Neural crest cell (in vitro differentiated cells): ENCODE measurements around the gene FLYWCH2. TPM values are rescaled to one million over a fixed set of nuclear protein-coding genes. Genes with fewer than 3 reads are reported as not detected.

Experiments
- DNase-seq: peaks from one replicate; pipeline ENCODE4 v3.0.0; 2021; ENCODE audit warnings: low read depth, mixed read lengths, low spot score
- H3K27ac Mint-ChIP-seq: one replicate; pipeline ENCODE4 v1.8.0; 2021; ENCODE audit warnings: mild to moderate bottlenecking, mixed read lengths; ENCODE audit not compliant: unreplicated experiment
- H3K27me3 Mint-ChIP-seq: 2 replicates; pipeline ENCODE4 v1.8.0; 2021; ENCODE audit warnings: low read depth, mild to moderate bottlenecking, mixed read lengths
- H3K36me3 Mint-ChIP-seq: 2 replicates; pipeline ENCODE4 v1.8.0; 2021; ENCODE audit warnings: low read depth, mild to moderate bottlenecking, mixed read lengths
- H3K4me1 Mint-ChIP-seq: 2 replicates; pipeline ENCODE4 v1.8.0; 2021; ENCODE audit warnings: mixed read lengths
- H3K4me3 Mint-ChIP-seq: one replicate; pipeline ENCODE4 v1.8.0; 2021; ENCODE audit warnings: mild to moderate bottlenecking, mixed read lengths
- H3K9me3 Mint-ChIP-seq: 2 replicates; pipeline ENCODE4 v1.8.0; 2021; ENCODE audit warnings: mixed read lengths
- total RNA-seq: library from RNA; stranded (reverse); gene quantifications from 2 replicates; pipeline ENCODE4 v1.2.1, GENCODE V29; 2021
- TF ChIP-seq, protein P1 (sequence below): fragments of 200-600 bp; sonication (generic); conservative IDR thresholded peaks from 2 replicates; pipeline ENCODE4 v1.5.0; 2021; ENCODE audit warnings: antibody characterized with exemption, mild to moderate bottlenecking

The FLYWCH2 gene
- total RNA-seq, 1 donor from 2014 or later = 32.3 TPM

DNA sequence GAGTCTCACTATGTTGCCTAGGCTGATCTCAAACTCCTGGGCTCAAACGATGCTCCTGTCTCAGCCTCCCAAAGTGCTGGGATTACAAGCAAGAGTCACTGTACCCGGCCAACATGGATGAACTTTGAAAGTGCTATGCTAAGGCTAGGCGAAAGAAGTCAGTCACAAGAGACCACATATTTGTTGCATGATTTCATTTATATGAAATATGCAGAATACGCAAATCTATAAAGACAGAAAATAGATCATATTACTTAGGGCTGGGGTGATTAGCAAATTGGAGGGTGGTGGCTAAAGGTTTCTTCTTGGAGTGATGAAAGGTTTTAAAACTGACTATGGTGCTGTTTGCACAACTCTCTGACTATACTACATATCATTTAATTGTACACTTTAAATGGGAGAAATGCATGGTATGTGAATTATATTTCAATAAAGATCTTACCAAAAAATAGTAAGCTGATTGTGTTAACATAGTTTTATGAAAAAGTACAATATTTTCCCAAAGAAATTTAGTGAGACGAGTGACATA, 27.5 kb downstream of the FLYWCH2 start:
- Mint-ChIP-seq H3K4me1 (peaks cover 38% of the 10 kb centered on the region), H3K27me3 (peaks cover 24% of the 10 kb centered on the region), H3K4me3 (peak overlapping the region; percentile 91), H3K9me3 (peaks cover 5% of the 10 kb centered on the region), H3K27ac (no peak overlapping the region), H3K36me3 (peaks cover 3% of the 10 kb centered on the region)
- TF ChIP-seq, protein P1, sequence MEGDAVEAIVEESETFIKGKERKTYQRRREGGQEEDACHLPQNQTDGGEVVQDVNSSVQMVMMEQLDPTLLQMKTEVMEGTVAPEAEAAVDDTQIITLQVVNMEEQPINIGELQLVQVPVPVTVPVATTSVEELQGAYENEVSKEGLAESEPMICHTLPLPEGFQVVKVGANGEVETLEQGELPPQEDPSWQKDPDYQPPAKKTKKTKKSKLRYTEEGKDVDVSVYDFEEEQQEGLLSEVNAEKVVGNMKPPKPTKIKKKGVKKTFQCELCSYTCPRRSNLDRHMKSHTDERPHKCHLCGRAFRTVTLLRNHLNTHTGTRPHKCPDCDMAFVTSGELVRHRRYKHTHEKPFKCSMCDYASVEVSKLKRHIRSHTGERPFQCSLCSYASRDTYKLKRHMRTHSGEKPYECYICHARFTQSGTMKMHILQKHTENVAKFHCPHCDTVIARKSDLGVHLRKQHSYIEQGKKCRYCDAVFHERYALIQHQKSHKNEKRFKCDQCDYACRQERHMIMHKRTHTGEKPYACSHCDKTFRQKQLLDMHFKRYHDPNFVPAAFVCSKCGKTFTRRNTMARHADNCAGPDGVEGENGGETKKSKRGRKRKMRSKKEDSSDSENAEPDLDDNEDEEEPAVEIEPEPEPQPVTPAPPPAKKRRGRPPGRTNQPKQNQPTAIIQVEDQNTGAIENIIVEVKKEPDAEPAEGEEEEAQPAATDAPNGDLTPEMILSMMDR = no peak
- no peak for DNase-seq

DNA sequence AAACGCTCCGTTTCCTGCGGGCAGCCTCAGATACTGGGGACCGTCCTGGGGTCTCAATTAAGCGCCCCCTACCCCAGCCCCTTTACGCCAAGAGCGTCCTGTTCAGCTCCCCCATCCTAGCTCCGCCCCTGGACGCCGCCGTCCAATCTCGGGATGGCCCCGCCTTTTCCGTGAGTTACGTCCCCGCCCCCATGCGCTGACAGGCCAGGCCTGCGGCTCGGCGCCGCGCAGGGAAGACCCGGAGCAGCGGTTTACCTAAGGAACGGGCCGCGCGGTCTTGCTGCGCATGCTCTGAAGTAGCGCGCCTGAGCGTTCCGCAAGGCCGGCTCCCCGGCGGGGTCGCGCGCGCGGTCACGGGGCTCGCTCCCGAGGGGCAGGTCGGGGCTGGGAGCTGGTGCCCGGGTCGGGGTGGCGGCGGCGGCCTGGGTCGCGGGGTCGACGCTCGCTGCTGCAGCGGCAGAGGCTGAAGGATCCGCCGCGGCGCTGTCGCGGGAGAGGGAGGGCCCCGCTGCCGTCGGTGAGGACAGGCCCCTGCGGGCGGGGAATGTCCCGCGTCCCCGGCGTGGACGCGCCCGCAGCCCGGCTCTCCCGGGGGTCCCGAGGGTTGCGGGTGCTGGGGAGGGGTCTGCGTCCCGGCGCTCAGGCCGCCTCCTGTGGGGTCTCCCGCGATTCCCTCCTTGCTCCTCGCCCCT, 28.8 kb downstream of the FLYWCH2 start, which contains the start of gene FLYWCH1:
Gene FLYWCH1 (plus strand): TSS at position 294 of the 692 bp plus-strand sequence. CDS start 17,755 bp downstream, outside the sequence.
- TF ChIP-seq, protein P1 = no peak
- H3K4me1 Mint-ChIP-seq = peaks cover 28% of the 10 kb centered on the region
- DNase-seq = peak; percentile 98
- H3K4me3 Mint-ChIP-seq = peak within 1 kb of the TSS; percentile 93
- H3K36me3 Mint-ChIP-seq = no peaks in the 10 kb centered on the region
- no peaks in the 10 kb centered on the region for H3K9me3 Mint-ChIP-seq
- H3K27ac Mint-ChIP-seq = peak within 1 kb of the TSS; percentile 88
- peaks cover 20% of the 10 kb centered on the region for H3K27me3 Mint-ChIP-seq

DNA sequence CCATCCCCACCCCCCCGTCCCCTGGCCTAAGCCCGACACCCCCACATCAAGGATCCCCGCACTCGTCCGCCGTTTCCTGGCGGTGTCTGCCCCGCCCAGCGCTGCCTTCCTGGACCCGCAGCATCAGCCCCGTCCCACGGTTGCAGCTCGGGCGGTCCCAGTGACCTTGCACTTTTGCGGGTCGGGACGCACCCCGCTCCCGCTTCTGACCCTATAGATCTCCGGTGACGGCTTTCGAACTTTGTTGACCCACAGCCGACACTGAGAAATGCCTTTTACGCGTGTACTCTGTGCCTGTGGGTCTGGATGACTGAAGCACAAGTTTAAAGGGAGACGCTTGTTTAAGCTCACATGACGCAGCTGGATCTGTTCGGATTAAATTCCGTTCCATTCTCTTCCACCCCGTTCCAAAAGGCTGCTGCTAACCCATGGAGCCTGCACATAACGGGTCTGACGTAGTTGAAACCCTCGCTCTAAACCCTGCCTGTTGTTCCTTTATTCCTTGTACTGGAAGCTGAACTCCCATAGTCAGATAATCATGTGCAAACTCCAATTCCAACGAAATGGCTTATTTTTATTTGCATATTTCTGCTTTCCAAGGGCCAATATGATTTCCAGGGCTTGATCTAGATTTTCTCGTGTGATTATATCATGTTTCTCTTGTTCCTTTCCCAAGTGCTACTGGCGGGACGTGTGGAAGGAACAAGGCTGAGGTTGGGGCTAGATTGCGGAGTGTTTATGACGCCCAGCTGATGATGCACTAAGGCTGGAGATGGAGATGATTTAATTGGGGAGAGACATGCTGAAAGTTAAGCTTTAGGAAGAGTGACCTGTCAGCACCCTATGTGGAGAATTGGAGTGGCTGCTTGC, 29.6 kb downstream of the FLYWCH2 start:
- Mint-ChIP-seq H3K9me3 (no peaks in the 10 kb centered on the region), H3K4me3 (peak overlapping the region; percentile 93), H3K36me3 (no peaks in the 10 kb centered on the region), H3K27ac (peak overlapping the region; percentile 88), H3K27me3 (peaks cover 20% of the 10 kb centered on the region), H3K4me1 (peaks cover 23% of the 10 kb centered on the region)
- DNase-seq = no peak
- TF ChIP-seq, protein P1 = no peak

DNA sequence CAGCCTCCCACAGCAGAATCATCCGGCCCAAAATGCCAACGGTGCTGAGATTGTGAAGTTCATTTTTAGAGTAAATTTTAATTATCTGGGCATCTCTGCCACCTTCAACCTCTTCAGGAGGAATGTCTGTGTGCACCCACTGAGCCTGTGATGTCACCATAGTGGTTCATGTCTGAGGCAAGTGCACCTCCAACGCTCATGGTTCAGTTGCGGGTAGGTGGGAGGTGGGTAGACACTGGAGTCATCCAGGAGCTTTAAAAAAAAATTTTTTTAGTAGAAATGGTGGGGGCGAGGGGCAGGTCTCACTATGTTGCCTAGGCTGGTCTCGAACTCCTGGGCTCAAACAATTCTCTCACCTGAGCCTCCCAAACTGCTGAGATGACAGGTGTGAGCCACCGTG, 30.6 kb downstream of the FLYWCH2 start:
- TF ChIP-seq, protein P1 = no peak

DNA sequence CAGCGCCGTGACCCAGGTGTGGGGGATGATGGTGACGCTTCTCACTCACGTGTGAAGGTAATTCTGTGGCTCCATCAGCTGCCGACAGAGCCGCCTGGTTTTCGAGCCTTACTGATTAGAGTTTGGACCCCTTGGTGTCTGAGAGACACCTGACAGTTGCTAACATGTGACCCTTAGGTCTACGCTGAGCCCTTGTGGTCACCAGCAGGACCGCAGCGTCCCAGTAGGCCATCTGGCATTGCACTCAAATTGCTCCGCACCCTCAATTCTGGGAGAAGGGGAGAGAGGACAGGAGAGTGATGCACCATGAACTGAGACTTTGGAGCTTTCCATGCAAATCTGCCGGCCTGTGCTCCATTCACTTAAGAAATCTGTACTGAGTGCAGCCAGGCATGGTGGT, 31.2 kb downstream of the FLYWCH2 start:
- no peak overlapping the region for H3K27ac Mint-ChIP-seq
- TF ChIP-seq, protein P1 = no peak
- DNase-seq = no peak
- peak overlapping the region; percentile 78 for H3K4me3 Mint-ChIP-seq
- no peaks in the 10 kb centered on the region for H3K9me3 Mint-ChIP-seq
- H3K27me3 Mint-ChIP-seq = peaks cover 18% of the 10 kb centered on the region
- peaks cover 22% of the 10 kb centered on the region for H3K4me1 Mint-ChIP-seq
- no peaks in the 10 kb centered on the region for H3K36me3 Mint-ChIP-seq

More for the DNA sequence above, 30.6 kb downstream of the FLYWCH2 start:
- no peaks in the 10 kb centered on the region for H3K9me3 Mint-ChIP-seq
- H3K4me3 Mint-ChIP-seq = peak overlapping the region; percentile 93
- peaks cover 20% of the 10 kb centered on the region for H3K27me3 Mint-ChIP-seq
- H3K36me3 Mint-ChIP-seq = no peaks in the 10 kb centered on the region
- no peak overlapping the region for H3K27ac Mint-ChIP-seq
- DNase-seq = no peak
- peaks cover 22% of the 10 kb centered on the region for H3K4me1 Mint-ChIP-seq
